Muscle of arm (tissue), 12 donors: ENCODE data around the gene ENTPD7. TPM values are rescaled to one million over a fixed set of nuclear protein-coding genes. Genes with fewer than 3 reads are reported as not detected.
"Not testable (repeated sequence)": the region's sequence is repeated elsewhere in the genome, so short reads cannot be mapped to it uniquely, and the experiment has no call there.

ENCODE experiments used
- DNase-seq: peaks from one replicate; pipeline ENCODE4 v3.0.0-alpha.2; 2013
- polyA plus RNA-seq, 12 donors: library from polyadenylated mRNA; unstranded; fragments of 120-200 nt; gene quantifications; one replicate each; pipeline ENCODE4 v1.2.1, GENCODE V29; 2013; ENCODE audit not compliant: insufficient read length in 12 of 12

The ENTPD7 gene
- polyA plus RNA-seq, 12 donors = 3.3 to 7.0 (median 4.7) TPM; not detected in 1

GRCh38 chr10:99743841-99744240, 84.5 kb downstream of the ENTPD7 start:
- DNase-seq = no peak

GRCh38 chr10:99746166-99746565, 86.9 kb downstream of the ENTPD7 start:
- not testable (repeated sequence) for DNase-seq

- DNase-seq = no peak
These were observed 89.6 kb downstream of the ENTPD7 start for GRCh38 chr10:99748823-99749451.

- DNase-seq = no peak
These were observed 91.3 kb downstream of the ENTPD7 start for GRCh38 chr10:99750641-99751040.

- DNase-seq = no peak
These were observed 95.4 kb downstream of the ENTPD7 start for GRCh38 chr10:99754670-99755069.

Other genes starting within 250 kb of the ENTPD7 start
- gene GOT1, start 228.9 kb upstream of the ENTPD7 start, polyA plus RNA-seq = 10 to 100 TPM in 11 of 12 donors, not detected in 1; 31.5 to 47.5 (median 41.0) TPM
- 1 to 10 TPM in 5 of 12 donors, under 1 TPM in 4, not detected in 3; 0.09 to 5.4 (median 1.1) TPM for gene NKX2-3, start 126.6 kb upstream of the ENTPD7 start, polyA plus RNA-seq
- gene SLC25A28, start 39.1 kb upstream of the ENTPD7 start, polyA plus RNA-seq = 10 to 100 TPM in 11 of 12 donors, not detected in 1; 27.0 to 55.6 (median 33.8) TPM
- gene COX15, start 72.6 kb downstream of the ENTPD7 start, polyA plus RNA-seq = 10 to 100 TPM in 11 of 12 donors, not detected in 1; 23.6 to 41.5 (median 30.4) TPM
- 10 to 100 TPM in 11 of 12 donors, not detected in 1; 15.5 to 24.5 (median 21.5) TPM for gene CUTC, start 72.7 kb downstream of the ENTPD7 start, polyA plus RNA-seq
- gene ABCC2, start 123.1 kb downstream of the ENTPD7 start, polyA plus RNA-seq = 1 to 10 TPM in 4 of 12 donors, under 1 TPM in 6, not detected in 2; 0.53 to 1.4 (median 0.95) TPM